Small intestine (tissue), 7 donors: ENCODE measurements around the gene SPC24. TPM values are rescaled to one million over a fixed set of nuclear protein-coding genes. Genes with fewer than 3 reads are reported as not detected.
"Not testable (repeated sequence)": the region's sequence is repeated elsewhere in the genome, so short reads cannot be mapped to it uniquely, and the experiment has no call there.

Experiments
- DNase-seq, 2 donors: peaks; one replicate each; pipeline versions ENCODE4 v3.0.0 to v3.0.0-alpha.2; 2013
- FAIRE-seq: peaks from 2 replicates; lab custom pipeline; 2012; peaks lifted over from hg19 to GRCh38; lab: Jason Lieb, UNC
- H3K27ac ChIP-seq, 3 donors: one replicate each; pipeline ENCODE4 v1.5.1; 2013; ENCODE audit warnings: low read length in 2 of 3, mild to moderate bottlenecking in 2 of 3, control low read depth in 1 of 3, inconsistent platforms in 1 of 3, low read depth in 1 of 3, moderate library complexity in 1 of 3
- H3K27me3 ChIP-seq, 3 donors: one replicate each; pipeline ENCODE4 v1.6.1; 2013; ENCODE audit warnings: low read length in 3 of 3, inconsistent platforms in 1 of 3; ENCODE audit not compliant: control insufficient read depth in 3 of 3, insufficient read depth in 3 of 3
- H3K36me3 ChIP-seq, 3 donors: one replicate each; pipeline ENCODE4 v1.6.1; 2013; ENCODE audit warnings: low read length in 3 of 3, inconsistent platforms in 1 of 3, low read depth in 1 of 3, mild to moderate bottlenecking in 1 of 3, moderate library complexity in 1 of 3; ENCODE audit not compliant: control insufficient read depth in 3 of 3, insufficient read depth in 2 of 3
- H3K4me1 ChIP-seq, 3 donors: one replicate each; pipeline ENCODE4 v1.6.1; 2013; ENCODE audit warnings: low read length in 2 of 3, inconsistent platforms in 1 of 3, low read depth in 1 of 3, mild to moderate bottlenecking in 1 of 3, moderate library complexity in 1 of 3; ENCODE audit not compliant: control insufficient read depth in 3 of 3, insufficient read depth in 2 of 3
- H3K4me3 ChIP-seq, 3 donors: one replicate each; pipeline ENCODE4 v1.5.1; 2013; ENCODE audit warnings: low read length in 3 of 3, control low read depth in 1 of 3, inconsistent platforms in 1 of 3, low read depth in 1 of 3, mild to moderate bottlenecking in 1 of 3, moderate library complexity in 1 of 3
- H3K9me3 ChIP-seq, 2 donors: one replicate each; pipeline ENCODE4 v1.6.1; 2013; ENCODE audit warnings: low read depth in 1 of 2, low read length in 1 of 2; ENCODE audit not compliant: control insufficient read depth in 2 of 2, insufficient read depth in 1 of 2
- WGBS, 3 donors: extraction: QIAGEN DNeasy Blood & Tissue Kit; methylation state at CpG; one replicate each; pipeline ENCODE4 v1.1.7; 2013; 5-methylcytosine and 5-hydroxymethylcytosine counted together
- polyA plus RNA-seq, 4 donors: library from polyadenylated mRNA; stranded (reverse) in 3 of 4; unstranded in 1 of 4; fragments of 200-250 nt in 3 of 4; fragments of 120-200 nt in 1 of 4; gene quantifications; one replicate each; pipeline versions ENCODE4 v1.2.1 to v1.2.3, GENCODE V29; 2013
- donor health status: healthy with polysubstance abuse.
- donor health status: control.
- donor health status: control.
- donor health status: Bipolar disorder and iron deficiency.
- donor health status: healthy.

SPC24 gene
- polyA plus RNA-seq, 4 donors, result 0.27 to 10.9 (median 4.2) TPM

GRCh38 chr19:11123114-11123513, 32.5 kb downstream of the SPC24 start:
- no peak for DNase-seq
- FAIRE-seq, result no peak
- Histone ChIP-seq H3K4me1 (no peaks in the 10 kb centered on the region), H3K27ac (no peak overlapping the region), H3K27me3 (no peaks in the 10 kb centered on the region), H3K9me3 (no peaks in the 10 kb centered on the region), H3K36me3 (peaks cover 21 to 90% (median 30%) of the 10 kb centered on the region in 3 donors), H3K4me3 (no peak overlapping the region)
- 83 to 88% (median 88%) methylated on average over 11 to 13 of the region's 13 CpGs for WGBS, 3 donors

GRCh38 chr19:11121963-11122362, 33.6 kb downstream of the SPC24 start:
- WGBS, 3 donors, result 89 to 98% (median 95%) methylated on average over 13 to 17 of the region's 17 CpGs
- not testable (repeated sequence) for H3K9me3 ChIP-seq, H3K4me1 ChIP-seq, H3K4me3 ChIP-seq, H3K27me3 ChIP-seq, DNase-seq, FAIRE-seq, H3K27ac ChIP-seq
- peaks cover 21 to 90% (median 25%) of the 10 kb centered on the region in 3 donors for H3K36me3 ChIP-seq

GRCh38 chr19:11116507-11116906, 39.1 kb downstream of the SPC24 start:
- Histone ChIP-seq H3K4me3 (no peak overlapping the region), H3K4me1 (no peaks in the 10 kb centered on the region), H3K9me3 (no peaks in the 10 kb centered on the region), H3K36me3 (peaks cover 29 to 96% (median 46%) of the 10 kb centered on the region in 3 donors), H3K27me3 (no peaks in the 10 kb centered on the region), H3K27ac (no peak overlapping the region)
- FAIRE-seq (no peak), DNase-seq (no peak)
- WGBS, 3 donors, result 91 to 97% (median 94%) methylated on average over 9 of the region's 9 CpGs

GRCh38 chr19:11115895-11116446, 39.6 kb downstream of the SPC24 start:
- peaks cover 31 to 97% (median 51%) of the 10 kb centered on the region in 3 donors for H3K36me3 ChIP-seq

GRCh38 chr19:11115042-11115441, 40.5 kb downstream of the SPC24 start:
- H3K4me1 ChIP-seq, result no peaks in the 10 kb centered on the region
- H3K27me3 ChIP-seq, result no peaks in the 10 kb centered on the region
- H3K36me3 ChIP-seq, result peaks cover 30 to 97% (median 47%) of the 10 kb centered on the region in 3 donors
- H3K4me3 ChIP-seq, result no peak overlapping the region
- FAIRE-seq, result no peak
- no peak overlapping the region for H3K27ac ChIP-seq
- no peak for DNase-seq
- WGBS, 3 donors, result 91 to 93% (median 92%) methylated on average over 5 of the region's 5 CpGs
- H3K9me3 ChIP-seq, result no peaks in the 10 kb centered on the region

More at GRCh38 chr19:11115895-11116446, 39.6 kb downstream of the SPC24 start:
- no peak for DNase-seq
- Histone ChIP-seq H3K4me3 (no peak overlapping the region), H3K9me3 (no peaks in the 10 kb centered on the region), H3K27ac (no peak overlapping the region), H3K4me1 (no peaks in the 10 kb centered on the region), H3K27me3 (no peaks in the 10 kb centered on the region)
- 83 to 88% (median 86%) methylated on average over 11 of the region's 11 CpGs for WGBS, 3 donors
- no peak for FAIRE-seq

GRCh38 chr19:11113140-11113708, 42.4 kb downstream of the SPC24 start:
- WGBS, 3 donors, result 94 to 97% (median 95%) methylated on average over 25 to 27 of the region's 27 CpGs
- no peaks in the 10 kb centered on the region for H3K27me3 ChIP-seq
- H3K4me1 ChIP-seq, result no peaks in the 10 kb centered on the region
- H3K9me3 ChIP-seq, result no peaks in the 10 kb centered on the region
- DNase-seq, result no peak
- FAIRE-seq, result no peak
- H3K27ac ChIP-seq, result no peak overlapping the region
- peaks cover 31 to 99% (median 51%) of the 10 kb centered on the region in 3 donors for H3K36me3 ChIP-seq
- no peak overlapping the region for H3K4me3 ChIP-seq

- Histone ChIP-seq H3K4me3 (no peak overlapping the region), H3K27me3 (no peaks in the 10 kb centered on the region), H3K9me3 (no peaks in the 10 kb centered on the region), H3K36me3 (peaks cover 32 to 99% (median 51%) of the 10 kb centered on the region in 3 donors), H3K27ac (no peak overlapping the region), H3K4me1 (no peaks in the 10 kb centered on the region)
- DNase-seq (no peak), FAIRE-seq (no peak)
- WGBS, 3 donors, result 77 to 83% (median 79%) methylated on average over 5 to 8 of the region's 8 CpGs
Measured at GRCh38 chr19:11111771-11112144, 43.8 kb downstream of the SPC24 start.

GRCh38 chr19:11111117-11111770, 44.3 kb downstream of the SPC24 start:
- Histone ChIP-seq H3K36me3 (peaks cover 32 to 99% (median 56%) of the 10 kb centered on the region in 3 donors), H3K9me3 (no peaks in the 10 kb centered on the region), H3K27ac (no peak overlapping the region), H3K4me1 (no peaks in the 10 kb centered on the region), H3K4me3 (no peak overlapping the region), H3K27me3 (no peaks in the 10 kb centered on the region)
- FAIRE-seq, result no peak
- WGBS, 3 donors, result 84 to 90% (median 86%) methylated on average over 15 of the region's 15 CpGs
- no peak for DNase-seq
